GM23338 (cell line): ENCODE results near the gene GCH1. TPM values are rescaled to one million over a fixed set of nuclear protein-coding genes. Genes with fewer than 3 reads are reported as not detected.
"Not testable (repeated sequence)": the region's sequence is repeated elsewhere in the genome, so short reads cannot be mapped to it uniquely, and the experiment has no call there.

Experiments
- ATAC-seq: fragments of 200-7000 bp; cut with Tn5 transposase; 3 replicates; pipeline ENCODE4 v1.9.1; 2020
- DNase-seq: peaks from one replicate; pipeline ENCODE4 v3.0.0-alpha.2; 2015; ENCODE audit warnings: low spot score
- H2AFZ ChIP-seq: fragments of 200-600 bp; sonication (generic); 2 replicates; pipeline ENCODE4 v1.8.0; 2016; ENCODE audit warnings: antibody characterized with exemption, mild to moderate bottlenecking, moderate library complexity
- H3F3A ChIP-seq: fragments of 200-600 bp; sonication (generic); replicated peaks from 2 replicates; pipeline ENCODE4 v1.8.0; 2017; ENCODE audit warnings: antibody characterized with exemption, mixed run types, low read depth
- H3K27ac ChIP-seq: fragments of 200-600 bp; sonication (generic); 2 replicates; pipeline ENCODE4 v1.6.1; 2016; ENCODE audit warnings: low read depth
- H3K27me3 ChIP-seq: fragments of 200-600 bp; sonication (generic); 2 replicates; pipeline ENCODE4 v1.8.0; 2016; ENCODE audit warnings: mild to moderate bottlenecking, mixed run types, moderate library complexity; ENCODE audit not compliant: insufficient read depth
- H3K36me3 ChIP-seq: fragments of 200-600 bp; sonication (generic); 2 replicates; pipeline ENCODE4 v1.8.0; 2016; ENCODE audit warnings: mild to moderate bottlenecking; ENCODE audit not compliant: insufficient read depth
- H3K4me1 ChIP-seq: fragments of 200-600 bp; sonication (generic); 2 replicates; pipeline ENCODE4 v1.8.0; 2016; ENCODE audit warnings: mild to moderate bottlenecking, moderate library complexity; ENCODE audit not compliant: insufficient read depth
- H3K4me2 ChIP-seq: fragments of 200-600 bp; sonication (generic); 2 replicates; pipeline ENCODE4 v1.7.1; 2017; ENCODE audit warnings: mixed run types
- H3K4me3 ChIP-seq: fragments of 200-600 bp; sonication (generic); 2 replicates; pipeline ENCODE4 v1.6.1; 2016; ENCODE audit warnings: mixed run types
- H3K79me2 ChIP-seq: fragments of 200-600 bp; sonication (generic); replicated peaks from 2 replicates; pipeline ENCODE4 v1.8.0; 2017; ENCODE audit warnings: mild to moderate bottlenecking; ENCODE audit not compliant: insufficient read depth
- H3K9me2 ChIP-seq: fragments of 200-600 bp; sonication (generic); 2 replicates; pipeline ENCODE4 v1.8.0; 2017; ENCODE audit not compliant: insufficient read depth
- H4K20me1 ChIP-seq: fragments of 200-600 bp; sonication (generic); replicated peaks from 2 replicates; pipeline ENCODE4 v1.8.0; 2017; ENCODE audit warnings: mild to moderate bottlenecking; ENCODE audit not compliant: insufficient read depth
- H3K27ac Mint-ChIP-seq: 2 replicates; pipeline ENCODE4 v1.8.0; 2020; ENCODE audit warnings: inconsistent platforms, mild to moderate bottlenecking, moderate library complexity, mixed read lengths
- H3K27me3 Mint-ChIP-seq: 3 replicates; pipeline ENCODE4 v1.8.0; 2022; ENCODE audit warnings: low read depth, mild to moderate bottlenecking, moderate library complexity, mixed read lengths, inconsistent platforms; ENCODE audit not compliant: insufficient read depth, poor library complexity
- H3K36me3 Mint-ChIP-seq: 3 replicates; pipeline ENCODE4 v1.8.0; 2021; ENCODE audit warnings: low read depth, mild to moderate bottlenecking, inconsistent platforms, moderate library complexity, mixed read lengths
- H3K4me1 Mint-ChIP-seq: 3 replicates; pipeline ENCODE4 v1.8.0; 2020; ENCODE audit warnings: mild to moderate bottlenecking, inconsistent platforms, mixed read lengths
- H3K4me3 Mint-ChIP-seq: 3 replicates; pipeline ENCODE4 v1.8.0; 2021; ENCODE audit warnings: moderate library complexity, mild to moderate bottlenecking, inconsistent platforms, mixed read lengths
- H3K9me3 Mint-ChIP-seq: 3 replicates; pipeline ENCODE4 v1.8.0; 2020; ENCODE audit warnings: moderate library complexity, mild to moderate bottlenecking, inconsistent platforms, mixed read lengths
- CREB1 ChIP-seq: fragments of 250-450 bp; sonication (Bioruptor Pico); IDR thresholded peaks from 2 replicates; pipeline ENCODE4 v1.5.0; 2020; ENCODE audit warnings: low read depth, mild to moderate bottlenecking, moderate library complexity
- CTCF ChIP-seq, 2 experiments: fragments of 200-600 bp in 1 of 2; sonication (generic) in 1 of 2; conservative IDR thresholded peaks; 2 replicates each; pipeline versions ENCODE4 v1.5.1 to v1.6.1; 2016 to 2017; ENCODE audit warnings: antibody characterized with exemption in 2 of 2, low read depth in 2 of 2, mild to moderate bottlenecking in 2 of 2, moderate library complexity in 1 of 2
- EZH2 ChIP-seq: fragments of 200-600 bp; sonication (generic); IDR thresholded peaks from one replicate; pipeline ENCODE4 v1.8.0; 2017; ENCODE audit warnings: antibody characterized with exemption, mild to moderate bottlenecking, low read depth; ENCODE audit not compliant: unreplicated experiment
- NANOG ChIP-seq: IDR thresholded peaks from 2 replicates; pipeline ENCODE4 v1.6.1; 2016; ENCODE audit warnings: antibody characterized with exemption, borderline replicate concordance
- POLR2AphosphoS5 ChIP-seq: IDR thresholded peaks from 2 replicates; pipeline ENCODE4 v1.6.1; 2016; ENCODE audit warnings: antibody characterized with exemption, low read depth
- STAT1 ChIP-seq: IDR thresholded peaks from one replicate; pipeline ENCODE4 v1.6.1; 2016; ENCODE audit warnings: antibody characterized with exemption; ENCODE audit not compliant: unreplicated experiment
- ZNF114 ChIP-seq: fragments of 250-450 bp; sonication (Bioruptor Pico); IDR thresholded peaks from 2 replicates; pipeline ENCODE4 v1.5.0; 2020; ENCODE audit warnings: mild to moderate bottlenecking, moderate library complexity
- ZNF331 ChIP-seq: fragments of 250-450 bp; sonication (Bioruptor Pico); IDR thresholded peaks from 2 replicates; pipeline ENCODE4 v1.5.0; 2020; ENCODE audit warnings: low read depth, mild to moderate bottlenecking, moderate library complexity
- ZNF462 ChIP-seq: fragments of 250-450 bp; sonication (Bioruptor Pico); IDR thresholded peaks from 2 replicates; pipeline ENCODE4 v1.5.0; 2020; ENCODE audit warnings: mild to moderate bottlenecking, moderate library complexity
- polyA plus RNA-seq: library from polyadenylated mRNA; unstranded; fragments of >200 nt; fragmentation: Nextera tagmentation; extraction: Ambion mirVana; gene quantifications from 2 replicates; pipeline ENCODE4 v1.2.1, GENCODE V29; 2016
- total RNA-seq: library from RNA; depleted of rRNA; stranded (reverse); fragments of >200 nt; shearing (Covaris generic); gene quantifications from 2 replicates; pipeline ENCODE4 v1.2.3, GENCODE V29; 2014
- TF ChIP-seq, protein P1 (sequence below): IDR thresholded peaks from one replicate; pipeline ENCODE4 v1.6.1; 2018; ENCODE audit warnings: antibody characterized with exemption; ENCODE audit not compliant: unreplicated experiment

GCH1 gene
- total and polyA plus RNA-seq, 2 experiments from 2014 or later: 8.7 to 15.0 TPM

- TF ChIP-seq ZNF462 (CRISPR knock-in tag): no peak
- TF ChIP-seq CTCF (conservative IDR thresholded peaks at IDR 0.05; ENCODE audit: low read depth in 2 of 2): no peak
- TF ChIP-seq ZNF331 (CRISPR knock-in tag): no peak
- TF ChIP-seq POLR2AphosphoS5: no peak
- TF ChIP-seq ZNF114 (CRISPR knock-in tag): no peak
- TF ChIP-seq STAT1: no peak
- no peak for TF ChIP-seq EZH2
- no peak for TF ChIP-seq CREB1 (CRISPR knock-in tag)
- TF ChIP-seq, protein P1, sequence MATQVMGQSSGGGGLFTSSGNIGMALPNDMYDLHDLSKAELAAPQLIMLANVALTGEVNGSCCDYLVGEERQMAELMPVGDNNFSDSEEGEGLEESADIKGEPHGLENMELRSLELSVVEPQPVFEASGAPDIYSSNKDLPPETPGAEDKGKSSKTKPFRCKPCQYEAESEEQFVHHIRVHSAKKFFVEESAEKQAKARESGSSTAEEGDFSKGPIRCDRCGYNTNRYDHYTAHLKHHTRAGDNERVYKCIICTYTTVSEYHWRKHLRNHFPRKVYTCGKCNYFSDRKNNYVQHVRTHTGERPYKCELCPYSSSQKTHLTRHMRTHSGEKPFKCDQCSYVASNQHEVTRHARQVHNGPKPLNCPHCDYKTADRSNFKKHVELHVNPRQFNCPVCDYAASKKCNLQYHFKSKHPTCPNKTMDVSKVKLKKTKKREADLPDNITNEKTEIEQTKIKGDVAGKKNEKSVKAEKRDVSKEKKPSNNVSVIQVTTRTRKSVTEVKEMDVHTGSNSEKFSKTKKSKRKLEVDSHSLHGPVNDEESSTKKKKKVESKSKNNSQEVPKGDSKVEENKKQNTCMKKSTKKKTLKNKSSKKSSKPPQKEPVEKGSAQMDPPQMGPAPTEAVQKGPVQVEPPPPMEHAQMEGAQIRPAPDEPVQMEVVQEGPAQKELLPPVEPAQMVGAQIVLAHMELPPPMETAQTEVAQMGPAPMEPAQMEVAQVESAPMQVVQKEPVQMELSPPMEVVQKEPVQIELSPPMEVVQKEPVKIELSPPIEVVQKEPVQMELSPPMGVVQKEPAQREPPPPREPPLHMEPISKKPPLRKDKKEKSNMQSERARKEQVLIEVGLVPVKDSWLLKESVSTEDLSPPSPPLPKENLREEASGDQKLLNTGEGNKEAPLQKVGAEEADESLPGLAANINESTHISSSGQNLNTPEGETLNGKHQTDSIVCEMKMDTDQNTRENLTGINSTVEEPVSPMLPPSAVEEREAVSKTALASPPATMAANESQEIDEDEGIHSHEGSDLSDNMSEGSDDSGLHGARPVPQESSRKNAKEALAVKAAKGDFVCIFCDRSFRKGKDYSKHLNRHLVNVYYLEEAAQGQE: no peak
- no peak for TF ChIP-seq NANOG
These were observed 25.5 kb downstream of the GCH1 start (continued) for GRCh38 chr14:54877015-54877702.

GRCh38 chr14:54875648-54876047, 27.0 kb downstream of the GCH1 start:
- H3K4me1 Mint-ChIP-seq: peaks cover 18% of the 10 kb centered on the region
- H3K4me1 ChIP-seq: peaks cover 18% of the 10 kb centered on the region
- not testable (repeated sequence) for DNase-seq, H3K27me3 Mint-ChIP-seq, H3F3A ChIP-seq, ATAC-seq, H3K9me2 ChIP-seq, H3K4me3 Mint-ChIP-seq, H4K20me1 ChIP-seq, H3K79me2 ChIP-seq, H3K36me3 ChIP-seq, H3K4me2 ChIP-seq, H3K4me3 ChIP-seq, H3K27me3 ChIP-seq, H2AFZ ChIP-seq, H3K27ac Mint-ChIP-seq, H3K27ac ChIP-seq
- H3K36me3 Mint-ChIP-seq: peaks cover 23% of the 10 kb centered on the region; the same call in 2 of the 3 replicates
- peaks cover 33% of the 10 kb centered on the region for H3K9me3 Mint-ChIP-seq
